Measurements from ENCODE around the gene OR4D11. TPM values are rescaled to one million over a fixed set of nuclear protein-coding genes. Genes with fewer than 3 reads are reported as not detected.
A peak's percentile ranks its signal among the peaks of the same experiment; 100 is the strongest.

OR4D11 gene
- total RNA-seq, 5 donors from 2014 or later (not counting 1 experiment from before 2014, with no cell fraction given), result not detected

GRCh38 chr11:59550842-59551658, 47.7 kb downstream of the OR4D11 start:
- H3K27ac Mint-ChIP-seq, result peak overlapping the region; percentile 90 to 92
- under 1% methylated on average over 22 of the region's 34 CpGs for WGBS (ENCODE audit: insufficient coverage)
- DNase-seq, result peak; percentile 62 to 89 (median 74)
- H3K27ac ChIP-seq (ENCODE audit: low read length), result peak overlapping the region; percentile 55
- peaks cover 10 to 22% of the 10 kb centered on the region in 2 experiments for H3K4me1 ChIP-seq (ENCODE audit: control insufficient read depth in 1 of 2, extremely low read depth in 1 of 2, insufficient read depth in 2 of 2, low read length in 2 of 2)
- ATAC-seq (replicated peaks in 1 of 4), result peak; percentile 49 to 56 (median 54)
- peak overlapping the region; percentile 73 to 90 for H3K4me3 ChIP-seq (ENCODE audit: control insufficient read depth in 1 of 2, extremely low read depth in 1 of 2, low read length in 1 of 2)
- CTCF ChIA-PET, result interaction anchor here in 1 of 2 donors (1.0 to 2.3 kb wide), 3 partner anchors 10 to 15 kb away, joined by 3 to 17 read pairs (median 10); no protein-coding TSS in a partner anchor
- H3K36me3 ChIP-seq (ENCODE audit: control insufficient read depth in 2 of 2, extremely low read depth in 1 of 2, insufficient read depth in 1 of 2, low read length in 1 of 2), result no peaks in the 10 kb centered on the region
- H3K27me3 ChIP-seq (replicated peaks in 1 of 2; ENCODE audit: control insufficient read depth in 2 of 2, extremely low read depth in 1 of 2, insufficient read depth in 2 of 2, low read length in 1 of 2), result peaks cover 0 to 5% of the 10 kb centered on the region in 2 experiments
- H3K4me1 Mint-ChIP-seq, result peaks cover 27 to 35% (median 32%) of the 10 kb centered on the region in 3 donors
- POLR2A ChIA-PET, result interaction anchor here (0.6 kb wide), 2 partner anchors 337 to 1844 kb away, joined by 4 to 14 read pairs; no protein-coding TSS in a partner anchor
- peaks cover 0 to 7% of the 10 kb centered on the region in 2 donors for H3K27me3 Mint-ChIP-seq
- no peaks in the 10 kb centered on the region for H3K9me3 ChIP-seq
- no peaks in the 10 kb centered on the region for H3K9me3 Mint-ChIP-seq
- peak overlapping the region; percentile 85 to 89 (median 87) for H3K4me3 Mint-ChIP-seq
- peaks cover 3% of the 10 kb centered on the region for H3K36me3 Mint-ChIP-seq

GRCh38 chr11:59551659-59552521, 48.5 kb downstream of the OR4D11 start:
- H3K27me3 ChIP-seq (replicated peaks in 1 of 2; ENCODE audit: control insufficient read depth in 2 of 2, extremely low read depth in 1 of 2, insufficient read depth in 2 of 2, low read length in 1 of 2), result peaks cover under 1 to 5% of the 10 kb centered on the region in 2 experiments
- Mint-ChIP-seq H3K4me1 (peaks cover 33 to 41% (median 39%) of the 10 kb centered on the region in 3 donors), H3K9me3 (no peaks in the 10 kb centered on the region), H3K27ac (peak overlapping the region; percentile 90 to 92), H3K4me3 (peak overlapping the region; percentile 85 to 89 (median 87)), H3K27me3 (peaks cover 0 to 7% of the 10 kb centered on the region in 2 donors), H3K36me3 (peaks cover 3% of the 10 kb centered on the region)
- ChIA-PET POLR2A (interaction anchor here (0.6 kb wide), 3 partner anchors 215 to 1845 kb away, joined by 3 to 14 read pairs (median 4); no protein-coding TSS in a partner anchor), CTCF (no interaction called here)
- H3K4me3 ChIP-seq (ENCODE audit: control insufficient read depth in 1 of 2, extremely low read depth in 1 of 2, low read length in 1 of 2), result peak overlapping the region; percentile 73 to 90
- no peak overlapping the region for H3K27ac ChIP-seq (ENCODE audit: low read length)
- H3K36me3 ChIP-seq (ENCODE audit: control insufficient read depth in 2 of 2, extremely low read depth in 1 of 2, insufficient read depth in 1 of 2, low read length in 1 of 2), result no peaks in the 10 kb centered on the region
- 69% methylated on average over 11 of the region's 30 CpGs for WGBS (ENCODE audit: insufficient coverage)
- no peak for ATAC-seq (replicated peaks in 1 of 4)
- no peaks in the 10 kb centered on the region for H3K9me3 ChIP-seq
- H3K4me1 ChIP-seq (ENCODE audit: control insufficient read depth in 1 of 2, extremely low read depth in 1 of 2, insufficient read depth in 2 of 2, low read length in 2 of 2), result peaks cover 13 to 29% of the 10 kb centered on the region in 2 experiments
- DNase-seq, result peak in 1 of 35 experiments; percentile 36

GRCh38 chr11:59552844-59553243, 49.5 kb downstream of the OR4D11 start:
- peaks cover 2 to 8% of the 10 kb centered on the region in 2 experiments for H3K27me3 ChIP-seq (replicated peaks in 1 of 2; ENCODE audit: control insufficient read depth in 2 of 2, extremely low read depth in 1 of 2, insufficient read depth in 2 of 2, low read length in 1 of 2)
- ChIA-PET POLR2A (interaction anchor here in 1 of 2 donors (0.6 kb wide), 1 partner anchor 241 kb away, joined by 5 read pairs; no protein-coding TSS in a partner anchor), CTCF (no interaction called here)
- DNase-seq (no peak), ATAC-seq (replicated peaks in 1 of 4) (no peak)
- peak overlapping the region in 1 of 2 donors; percentile 68 for H3K27ac Mint-ChIP-seq
- peak overlapping the region in 2 of 3 donors; percentile 2 to 53 for H3K4me3 Mint-ChIP-seq
- H3K4me1 Mint-ChIP-seq, result peaks cover 39 to 47% (median 44%) of the 10 kb centered on the region in 3 donors
- 80% methylated on average over 1 of the region's 2 CpGs for WGBS (ENCODE audit: insufficient coverage)
- no peaks in the 10 kb centered on the region for H3K36me3 ChIP-seq (ENCODE audit: control insufficient read depth in 2 of 2, extremely low read depth in 1 of 2, insufficient read depth in 1 of 2, low read length in 1 of 2)
- no peaks in the 10 kb centered on the region for H3K9me3 ChIP-seq
- H3K27ac ChIP-seq (ENCODE audit: low read length), result no peak overlapping the region
- peaks cover 3% of the 10 kb centered on the region for H3K36me3 Mint-ChIP-seq
- no peak overlapping the region for H3K4me3 ChIP-seq (ENCODE audit: control insufficient read depth in 1 of 2, extremely low read depth in 1 of 2, low read length in 1 of 2)
- H3K27me3 Mint-ChIP-seq, result peaks cover 0 to 7% of the 10 kb centered on the region in 2 donors
- peaks cover 13 to 38% of the 10 kb centered on the region in 2 experiments for H3K4me1 ChIP-seq (ENCODE audit: control insufficient read depth in 1 of 2, extremely low read depth in 1 of 2, insufficient read depth in 2 of 2, low read length in 2 of 2)
- H3K9me3 Mint-ChIP-seq, result no peaks in the 10 kb centered on the region

GRCh38 chr11:59553323-59553722, 49.9 kb downstream of the OR4D11 start:
- H3K36me3 ChIP-seq (ENCODE audit: control insufficient read depth in 2 of 2, extremely low read depth in 1 of 2, insufficient read depth in 1 of 2, low read length in 1 of 2), result no peaks in the 10 kb centered on the region
- DNase-seq (no peak), ATAC-seq (replicated peaks in 1 of 4) (no peak)
- H3K36me3 Mint-ChIP-seq, result peaks cover 3% of the 10 kb centered on the region
- H3K4me1 Mint-ChIP-seq, result peaks cover 44 to 50% (median 45%) of the 10 kb centered on the region in 3 donors
- H3K9me3 Mint-ChIP-seq, result no peaks in the 10 kb centered on the region
- H3K4me1 ChIP-seq (ENCODE audit: control insufficient read depth in 1 of 2, extremely low read depth in 1 of 2, insufficient read depth in 2 of 2, low read length in 2 of 2), result peaks cover 13 to 38% of the 10 kb centered on the region in 2 experiments
- ChIA-PET CTCF (no interaction called here), POLR2A (no interaction called here)
- H3K27me3 Mint-ChIP-seq, result peaks cover 0 to 7% of the 10 kb centered on the region in 2 donors
- H3K27ac Mint-ChIP-seq, result no peak overlapping the region
- WGBS (ENCODE audit: insufficient coverage), result 92% methylated on average over 12 of the region's 21 CpGs
- H3K4me3 ChIP-seq (ENCODE audit: control insufficient read depth in 1 of 2, extremely low read depth in 1 of 2, low read length in 1 of 2), result no peak overlapping the region
- peaks cover 2 to 8% of the 10 kb centered on the region in 2 experiments for H3K27me3 ChIP-seq (replicated peaks in 1 of 2; ENCODE audit: control insufficient read depth in 2 of 2, extremely low read depth in 1 of 2, insufficient read depth in 2 of 2, low read length in 1 of 2)
- no peaks in the 10 kb centered on the region for H3K9me3 ChIP-seq
- no peak overlapping the region for H3K27ac ChIP-seq (ENCODE audit: low read length)
- H3K4me3 Mint-ChIP-seq, result no peak overlapping the region

Other genes with a start within 250 kb of the OR4D11 start
- not detected for gene OR5AN1, start 144.7 kb upstream of the OR4D11 start, total RNA-seq
- gene OR5A2, start 77.2 kb upstream of the OR4D11 start, total RNA-seq, result not detected
- not detected for gene OR5A1, start 67.1 kb upstream of the OR4D11 start, total RNA-seq
- not detected for gene OR4D6, start 46.6 kb upstream of the OR4D11 start, total RNA-seq
- gene OR4D10, start 30.3 kb upstream of the OR4D11 start, total RNA-seq, result not detected
- not detected for gene OR4D9, start 8.0 kb downstream of the OR4D11 start, total RNA-seq
- 10 to 100 TPM; 44.0 to 59.0 (median 46.2) TPM for gene OSBP, start 112.2 kb downstream of the OR4D11 start, total RNA-seq
- gene PATL1, start 165.5 kb downstream of the OR4D11 start, total RNA-seq, result 10 to 100 TPM; 37.0 to 49.7 (median 41.9) TPM
- gene OR10V1, start 210.3 kb downstream of the OR4D11 start, total RNA-seq, result not detected

Measured in T-cell (primary cell).